ENCODE results near the gene FLT1. TPM values are rescaled to one million over a fixed set of nuclear protein-coding genes. Genes with fewer than 3 reads are reported as not detected.

The FLT1 gene
- total RNA-seq, 1 experiment from 2014 or later: 0.25 TPM

DNA sequence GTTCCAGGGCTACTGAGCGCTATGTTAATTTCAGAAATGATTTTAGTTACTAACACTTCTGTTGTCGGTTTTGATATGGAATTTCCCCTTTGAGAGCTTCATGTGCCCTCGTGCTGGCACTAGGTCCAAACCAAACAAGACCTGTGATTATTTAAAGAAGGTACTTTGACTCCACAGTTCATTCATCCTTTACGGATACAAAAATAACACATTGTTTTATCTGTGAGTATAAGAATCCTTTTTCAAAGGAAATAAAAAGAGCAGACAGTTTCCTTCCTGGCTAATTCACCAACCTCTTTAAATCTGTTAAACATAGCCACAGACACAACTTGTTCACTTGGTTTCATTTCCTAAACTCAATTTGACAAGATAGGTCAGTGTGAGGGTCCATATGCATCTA is 141.2 kb downstream of the FLT1 start:
- no peak overlapping the region for H3K4me3 ChIP-seq (replicated peaks in 1 of 2; ENCODE audit: low read depth in 1 of 2, low read length in 2 of 2)
- ChIA-PET RAD21 (ENCODE audit: low non-redundant PET in 1 of 2, low total read pairs in 2 of 2, uncharacterized antibody in 2 of 2, unreplicated experiment in 2 of 2) (no interaction called here), POLR2A (no interaction called here), CTCF (no interaction called here)
- ATAC-seq (no peak), DNase-seq (ENCODE audit: low read depth, low spot score) (no peak)
- TF ChIP-seq TCF7L2 (IDR thresholded peaks at IDR 0.05; ENCODE audit: borderline replicate concordance, extremely low read depth, insufficient read depth, insufficient read length) (no peak), CBX3 (IDR thresholded peaks at IDR 0.05; ENCODE audit: low read depth) (no peak), ZBTB33 (IDR thresholded peaks at IDR 0.05; ENCODE audit: extremely low read depth, insufficient replicate concordance, low read length) (no peak), CEBPB (IDR thresholded peaks at IDR 0.05; ENCODE audit: low read depth) (no peak)
- TF ChIP-seq, protein P1, sequence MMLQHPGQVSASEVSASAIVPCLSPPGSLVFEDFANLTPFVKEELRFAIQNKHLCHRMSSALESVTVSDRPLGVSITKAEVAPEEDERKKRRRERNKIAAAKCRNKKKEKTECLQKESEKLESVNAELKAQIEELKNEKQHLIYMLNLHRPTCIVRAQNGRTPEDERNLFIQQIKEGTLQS (IDR thresholded peaks at IDR 0.05): no peak
- no TSS peak for BruUV-seq (replicated peaks)
- intact Hi-C loops (cut with micrococcal nuclease): no loop called here
- no peaks in the 10 kb centered on the region for H4K20me1 ChIP-seq (ENCODE audit: insufficient read depth)
- no peak overlapping the region for H3K27ac ChIP-seq (ENCODE audit: low read depth, low read length)
- no peaks in the 10 kb centered on the region for H3K27me3 ChIP-seq (ENCODE audit: insufficient read depth, low read length)
- no peak overlapping the region for H2AFZ ChIP-seq (ENCODE audit: low read depth, low read length, poor library complexity, severe bottlenecking)
- H3K79me2 ChIP-seq (ENCODE audit: insufficient read depth, low read length): no peaks in the 10 kb centered on the region
- no peaks in the 10 kb centered on the region for H3K36me3 ChIP-seq (ENCODE audit: control insufficient read depth in 1 of 2, insufficient read depth in 2 of 2, low read length in 2 of 2)
- H3K4me1 ChIP-seq (ENCODE audit: control insufficient read depth in 1 of 2, insufficient read depth in 2 of 2, low read length in 2 of 2): no peaks in the 10 kb centered on the region
- H3K9me3 ChIP-seq (ENCODE audit: control insufficient read depth in 1 of 2, insufficient read depth in 1 of 2, low read depth in 1 of 2, low read length in 2 of 2): no peaks in the 10 kb centered on the region
- no peak overlapping the region for H3K9ac ChIP-seq (ENCODE audit: low read length)
- H3K4me2 ChIP-seq (ENCODE audit: low read length): no peak overlapping the region
- H3K9me2 ChIP-seq (ENCODE audit: insufficient read depth): no peaks in the 10 kb centered on the region

DNA sequence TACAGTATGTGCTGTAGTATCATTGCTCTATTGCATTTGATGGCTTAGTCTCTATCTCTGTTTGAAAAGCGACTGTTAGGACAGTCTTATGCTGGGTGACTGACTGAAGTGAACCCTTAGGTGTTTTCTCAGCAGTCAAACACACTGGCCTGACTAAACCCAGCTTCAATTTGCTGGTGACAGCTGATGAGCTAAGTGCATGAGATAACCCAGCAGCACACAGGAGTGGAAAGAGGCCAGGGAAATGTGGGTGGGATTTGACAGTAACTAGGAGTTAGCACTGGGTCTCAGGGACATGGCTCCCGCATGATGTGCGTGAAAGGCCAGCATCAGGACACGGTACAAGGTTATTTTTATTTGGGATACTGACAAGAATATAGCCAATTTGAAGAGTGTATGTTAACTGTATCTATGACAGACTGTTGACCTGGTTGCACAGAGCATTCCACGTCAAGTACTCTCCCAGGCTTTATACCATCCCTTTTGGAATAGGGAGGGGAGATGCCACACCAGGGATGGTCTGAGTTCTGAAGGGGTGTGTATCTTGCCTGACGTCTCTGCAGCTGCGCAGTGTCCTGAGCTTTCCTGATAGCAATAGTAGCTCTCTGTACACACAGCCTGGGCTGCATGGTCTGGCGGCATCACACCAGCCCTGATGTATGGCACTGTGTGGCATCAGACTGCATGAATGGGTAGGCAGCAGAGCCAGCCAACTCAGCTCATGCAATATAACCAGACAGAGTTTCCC is 144.8 kb downstream of the FLT1 start:
- H3K36me3 ChIP-seq (ENCODE audit: control insufficient read depth in 1 of 2, insufficient read depth in 2 of 2, low read length in 2 of 2): no peaks in the 10 kb centered on the region
- no TSS peak for BruUV-seq (replicated peaks)
- RAD21 ChIA-PET (ENCODE audit: low non-redundant PET in 1 of 2, low total read pairs in 2 of 2, uncharacterized antibody in 2 of 2, unreplicated experiment in 2 of 2): no interaction called here
- DNase-seq (ENCODE audit: low read depth, low spot score) (no peak), ATAC-seq (no peak)
- no peaks in the 10 kb centered on the region for H3K4me1 ChIP-seq (ENCODE audit: control insufficient read depth in 1 of 2, insufficient read depth in 2 of 2, low read length in 2 of 2)
- no peak overlapping the region for H2AFZ ChIP-seq (ENCODE audit: low read depth, low read length, poor library complexity, severe bottlenecking)
- CTCF ChIA-PET: no interaction called here
- no peak overlapping the region for H3K27ac ChIP-seq (ENCODE audit: low read depth, low read length)
- POLR2A ChIA-PET: interaction anchor here (0.5 kb wide), 1 partner anchor 796 kb away, joined by 5 read pairs; no protein-coding TSS in a partner anchor
- no peaks in the 10 kb centered on the region for H3K27me3 ChIP-seq (ENCODE audit: insufficient read depth, low read length)
- intact Hi-C loops (cut with micrococcal nuclease): no loop called here
- H3K4me3 ChIP-seq (replicated peaks in 1 of 2; ENCODE audit: low read depth in 1 of 2, low read length in 2 of 2): no peak overlapping the region
- TF ChIP-seq REST (IDR thresholded peaks at IDR 0.05; ENCODE audit: low read depth): no peak
- TF ChIP-seq CEBPB (IDR thresholded peaks at IDR 0.05; ENCODE audit: low read depth): no peak
- TF ChIP-seq ZFX (IDR thresholded peaks at IDR 0.05): no peak
- TF ChIP-seq YY1 (IDR thresholded peaks at IDR 0.05; ENCODE audit: extremely low read depth, insufficient replicate concordance, low read depth, low read length): no peak
- TF ChIP-seq CBX3 (IDR thresholded peaks at IDR 0.05; ENCODE audit: low read depth): no peak
- no peak for TF ChIP-seq EZH2 (IDR thresholded peaks at IDR 0.05)
- no peak for TF ChIP-seq FOSL1 (IDR thresholded peaks at IDR 0.05; ENCODE audit: low read depth)
- H3K9me3 ChIP-seq (ENCODE audit: control insufficient read depth in 1 of 2, insufficient read depth in 1 of 2, low read depth in 1 of 2, low read length in 2 of 2): no peaks in the 10 kb centered on the region
- no peak overlapping the region for H3K9ac ChIP-seq (ENCODE audit: low read length)
- no peaks in the 10 kb centered on the region for H3K79me2 ChIP-seq (ENCODE audit: insufficient read depth, low read length)
- H4K20me1 ChIP-seq (ENCODE audit: insufficient read depth): no peaks in the 10 kb centered on the region
- H3K4me2 ChIP-seq (ENCODE audit: low read length): no peak overlapping the region
- H3K9me2 ChIP-seq (ENCODE audit: insufficient read depth): no peaks in the 10 kb centered on the region
